Stimulated activated CD4-positive, alpha-beta T cell treated with anti-CD3 and anti-CD28 coated beads, Interleukin-1b, Interleukin-23, amount 100 ng/mL, for 48 hours (primary cell): ENCODE data around the gene MMP23B.
"Not testable (repeated sequence)": the region's sequence is repeated elsewhere in the genome, so short reads cannot be mapped to it uniquely, and the experiment has no call there.

Experiments
- DNase-seq: peaks from one replicate; pipeline ENCODE4 v3.0.0-alpha.2; 2020

Gene MMP23B

DNA sequence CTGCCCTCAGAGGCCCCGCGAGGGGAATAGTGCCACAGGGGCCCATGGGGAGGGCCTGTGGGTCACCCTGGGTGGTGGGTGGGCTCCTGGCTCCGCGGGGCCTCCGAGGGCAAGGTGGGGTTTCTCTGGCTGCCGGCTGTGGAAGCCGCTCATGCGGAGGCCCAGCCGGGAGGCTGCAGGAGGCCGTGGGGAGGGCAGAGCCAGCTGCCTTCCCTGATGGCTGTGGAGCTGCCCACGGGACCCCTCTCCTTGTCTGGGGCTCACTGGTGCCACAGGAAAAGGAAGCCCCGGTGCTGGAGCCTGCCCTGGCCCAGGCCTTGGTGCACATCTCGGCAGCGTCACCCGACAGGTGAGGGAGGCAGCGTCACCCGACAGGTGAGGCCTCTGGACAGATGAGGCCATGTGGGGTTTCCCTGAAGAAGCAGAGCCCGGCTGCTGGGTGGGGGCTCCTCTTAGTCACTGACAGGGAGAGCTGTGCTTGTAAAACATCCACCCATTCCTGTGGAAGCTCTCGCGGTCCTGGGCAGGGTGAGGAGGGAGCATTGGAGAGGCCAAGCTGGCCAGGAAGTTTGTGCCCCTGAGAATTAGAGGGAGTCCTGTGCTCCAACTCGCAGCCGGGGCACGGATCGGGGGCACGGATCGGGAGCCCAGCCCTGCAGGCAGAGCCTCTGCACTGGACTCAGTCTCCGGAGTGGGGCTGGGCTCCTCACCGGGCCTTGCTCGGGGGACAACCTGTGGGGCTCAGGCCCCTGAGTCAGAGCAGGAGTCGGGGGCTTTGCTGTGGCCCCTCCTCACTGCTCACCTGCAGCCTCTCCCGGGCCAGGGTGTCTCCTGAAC lies 10.6 kb upstream of the MMP23B start:
- no peak for DNase-seq

DNA sequence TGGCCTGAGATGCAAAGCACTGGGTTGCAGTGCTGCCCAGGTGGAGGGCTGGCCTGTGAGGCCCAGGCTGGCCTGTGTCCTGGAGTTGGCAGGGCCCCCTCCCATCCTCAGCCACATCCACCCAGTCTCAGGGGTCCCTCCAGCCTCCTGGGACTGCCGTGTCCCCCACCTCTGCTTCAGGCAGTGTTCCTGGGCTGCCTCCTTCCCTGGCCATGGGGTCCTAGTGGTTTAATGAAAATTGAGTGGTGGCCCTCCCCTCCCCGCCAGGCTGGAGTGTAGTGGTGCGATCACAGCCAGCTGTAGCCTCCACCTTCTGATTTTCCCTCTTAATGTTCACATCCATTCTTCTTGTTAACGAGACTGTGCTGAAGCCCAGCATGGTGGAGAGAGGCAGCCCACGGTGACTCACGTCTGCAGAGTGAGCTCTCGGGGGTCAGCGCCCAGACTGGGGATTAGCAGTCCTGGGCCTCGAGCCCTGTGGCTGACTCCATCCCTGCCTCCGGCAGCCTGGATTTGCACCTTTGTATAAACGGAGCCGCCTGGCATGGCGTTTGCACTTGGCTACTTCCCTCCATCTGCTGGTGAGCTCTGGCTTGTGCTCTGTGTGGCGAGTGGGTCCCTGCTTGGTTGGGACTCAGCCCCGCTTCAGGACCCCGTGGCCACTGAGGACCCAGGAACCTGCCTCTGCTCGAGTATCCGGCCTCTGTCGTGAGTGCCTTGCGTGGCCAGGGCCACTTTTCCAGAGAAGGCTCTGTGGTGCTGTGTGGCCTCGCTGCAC lies 9.8 kb upstream of the MMP23B start:
- DNase-seq: no peak

DNA sequence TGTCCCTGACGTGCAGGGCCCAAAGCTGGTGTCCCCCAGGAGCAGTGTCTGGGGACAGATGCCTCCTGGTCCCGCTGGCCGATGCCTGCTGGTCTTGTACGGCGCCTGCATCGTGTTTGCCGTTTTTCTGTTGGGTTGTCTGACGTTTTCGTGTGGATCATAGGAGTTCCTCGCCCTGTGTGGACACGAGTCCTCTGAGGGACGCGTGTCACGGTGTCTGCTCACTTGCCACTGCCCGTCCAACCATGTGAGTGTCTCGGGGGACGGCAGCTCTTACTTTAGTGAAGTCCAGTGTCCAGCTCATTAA lies 9.2 kb upstream of the MMP23B start:
- no peak for DNase-seq

DNA sequence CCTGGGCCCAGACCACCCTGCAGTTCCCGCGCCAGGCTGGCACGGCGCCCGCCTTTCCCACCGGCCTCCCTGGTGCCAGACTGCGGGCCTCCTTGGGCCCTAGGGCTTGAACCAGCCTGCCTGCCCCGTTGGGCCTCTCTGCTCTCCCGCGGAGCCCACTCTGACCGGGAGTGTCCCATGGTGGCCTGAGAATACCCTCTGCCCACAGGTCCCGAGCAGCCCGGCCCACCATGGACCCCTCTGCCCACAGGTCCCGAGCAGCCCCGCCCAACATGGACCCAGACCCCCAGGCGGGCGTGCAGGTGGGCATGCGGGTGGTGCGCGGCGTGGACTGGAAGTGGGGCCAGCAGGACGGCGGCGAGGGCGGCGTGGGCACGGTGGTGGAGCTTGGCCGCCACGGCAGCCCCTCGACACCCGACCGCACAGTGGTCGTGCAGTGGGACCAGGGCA lies 8.8 kb upstream of the MMP23B start:
- no peak for DNase-seq

DNA sequence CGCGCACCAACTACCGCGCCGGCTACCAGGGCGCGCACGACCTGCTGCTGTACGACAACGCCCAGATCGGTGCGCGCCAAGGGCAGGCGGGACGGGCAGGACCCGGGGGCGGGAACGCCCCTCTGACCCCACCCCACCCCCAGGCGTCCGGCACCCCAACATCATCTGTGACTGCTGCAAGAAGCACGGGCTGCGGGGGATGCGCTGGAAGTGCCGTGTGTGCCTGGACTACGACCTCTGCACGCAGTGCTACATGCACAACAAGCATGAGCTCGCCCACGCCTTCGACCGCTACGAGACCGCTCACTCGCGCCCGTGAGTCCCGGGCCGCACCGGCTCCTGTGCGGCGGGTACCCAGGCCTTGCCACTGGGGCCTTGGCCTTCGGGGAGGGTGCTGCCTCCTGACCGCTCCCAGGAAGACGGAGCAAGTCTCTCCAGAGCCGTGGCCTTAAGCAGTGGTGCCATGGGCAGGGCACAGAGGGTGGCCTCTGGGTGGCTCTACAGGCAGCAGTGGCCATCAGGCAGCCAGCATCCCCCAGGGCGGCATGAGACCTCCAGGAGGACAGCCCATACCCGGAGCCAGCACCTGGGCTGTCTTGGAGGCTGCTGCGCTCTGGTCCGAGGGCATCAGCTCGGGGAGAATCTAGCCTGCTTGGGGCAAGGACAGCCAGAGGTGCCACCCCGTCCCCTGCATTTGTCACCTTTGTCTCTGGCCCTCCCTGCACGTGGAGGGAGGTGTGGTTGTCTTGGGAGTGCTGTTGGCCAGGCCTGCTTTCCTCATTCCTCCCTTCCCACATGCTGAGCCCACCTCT lies 8.1 kb upstream of the MMP23B start:
- no peak for DNase-seq

DNA sequence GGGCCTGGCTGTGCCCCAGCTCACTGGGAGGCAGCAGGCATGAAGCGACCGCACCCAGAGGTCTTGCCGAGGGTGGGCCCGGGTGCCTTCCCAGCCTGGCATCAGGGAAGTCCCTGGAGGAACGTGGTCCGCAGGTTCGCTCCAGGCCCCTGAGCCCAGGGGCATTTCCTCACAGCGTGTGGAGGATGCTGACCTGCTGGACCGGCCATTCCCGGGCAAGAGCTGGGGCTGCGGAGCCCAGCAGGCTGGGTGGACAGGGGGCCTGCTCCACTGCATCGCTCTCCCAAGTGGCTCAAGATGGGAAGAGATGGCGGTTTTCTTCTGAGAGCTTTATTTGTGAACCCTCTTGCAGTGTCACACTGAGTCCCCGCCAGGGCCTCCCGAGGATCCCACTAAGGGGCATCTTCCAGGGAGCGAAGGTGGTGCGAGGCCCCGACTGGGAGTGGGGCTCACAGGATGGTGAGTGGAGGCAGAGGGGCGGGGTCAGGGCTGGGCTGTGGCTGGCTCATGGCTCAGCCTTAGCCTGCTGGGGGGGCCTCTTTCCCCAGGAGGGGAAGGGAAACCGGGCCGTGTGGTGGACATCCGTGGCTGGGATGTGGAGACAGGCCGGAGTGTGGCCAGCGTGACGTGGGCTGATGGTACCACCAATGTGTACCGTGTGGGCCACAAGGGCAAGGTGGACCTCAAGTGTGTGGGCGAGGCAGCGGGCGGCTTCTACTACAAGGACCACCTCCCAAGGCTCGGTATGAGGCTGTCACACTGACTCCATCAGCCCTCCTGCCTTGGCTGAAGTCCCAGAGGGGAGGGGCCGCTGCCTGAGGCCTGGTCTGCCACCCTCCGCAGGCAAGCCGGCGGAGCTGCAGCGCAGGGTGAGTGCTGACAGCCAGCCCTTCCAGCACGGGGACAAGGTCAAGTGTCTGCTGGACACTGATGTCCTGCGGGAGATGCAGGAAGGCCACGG lies 7.2 kb upstream of the MMP23B start:
- DNase-seq: no peak

DNA sequence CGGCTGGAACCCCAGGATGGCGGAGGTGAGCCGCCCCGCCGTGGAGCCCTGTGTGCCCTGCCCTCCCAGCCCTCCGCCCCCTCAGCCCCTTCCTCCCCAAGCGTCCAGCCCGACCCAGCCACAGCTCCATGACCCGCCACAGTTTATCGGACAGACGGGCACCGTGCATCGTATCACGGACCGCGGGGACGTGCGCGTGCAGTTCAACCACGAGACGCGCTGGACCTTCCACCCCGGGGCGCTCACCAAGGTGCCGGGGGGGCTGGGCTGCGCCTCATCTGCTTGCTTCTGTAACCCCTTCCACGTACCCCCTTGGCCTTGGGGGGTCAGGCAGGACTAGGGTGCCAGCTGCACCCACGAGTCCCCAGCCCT lies 6.6 kb upstream of the MMP23B start:
- DNase-seq: no peak

DNA sequence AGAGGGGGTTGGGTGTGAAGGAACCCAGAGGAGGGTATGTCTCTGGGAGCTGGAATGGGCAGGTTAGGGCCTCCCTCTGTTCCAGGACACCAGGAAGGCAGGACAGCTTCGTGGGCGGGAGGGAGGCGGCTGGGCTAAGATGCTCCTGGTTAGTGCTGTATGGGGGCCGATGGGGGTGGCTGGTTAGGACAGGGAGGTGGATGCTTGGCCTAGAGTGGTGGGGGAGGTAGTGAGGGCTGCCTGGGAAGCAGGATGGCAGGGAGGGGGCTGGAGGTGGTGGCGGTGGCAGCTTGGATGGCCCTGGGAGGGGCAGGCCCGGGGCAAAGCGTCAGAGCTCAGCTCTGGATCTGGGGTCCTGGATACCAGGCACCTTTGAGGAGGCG lies 6.2 kb upstream of the MMP23B start:
- DNase-seq: no peak

DNA sequence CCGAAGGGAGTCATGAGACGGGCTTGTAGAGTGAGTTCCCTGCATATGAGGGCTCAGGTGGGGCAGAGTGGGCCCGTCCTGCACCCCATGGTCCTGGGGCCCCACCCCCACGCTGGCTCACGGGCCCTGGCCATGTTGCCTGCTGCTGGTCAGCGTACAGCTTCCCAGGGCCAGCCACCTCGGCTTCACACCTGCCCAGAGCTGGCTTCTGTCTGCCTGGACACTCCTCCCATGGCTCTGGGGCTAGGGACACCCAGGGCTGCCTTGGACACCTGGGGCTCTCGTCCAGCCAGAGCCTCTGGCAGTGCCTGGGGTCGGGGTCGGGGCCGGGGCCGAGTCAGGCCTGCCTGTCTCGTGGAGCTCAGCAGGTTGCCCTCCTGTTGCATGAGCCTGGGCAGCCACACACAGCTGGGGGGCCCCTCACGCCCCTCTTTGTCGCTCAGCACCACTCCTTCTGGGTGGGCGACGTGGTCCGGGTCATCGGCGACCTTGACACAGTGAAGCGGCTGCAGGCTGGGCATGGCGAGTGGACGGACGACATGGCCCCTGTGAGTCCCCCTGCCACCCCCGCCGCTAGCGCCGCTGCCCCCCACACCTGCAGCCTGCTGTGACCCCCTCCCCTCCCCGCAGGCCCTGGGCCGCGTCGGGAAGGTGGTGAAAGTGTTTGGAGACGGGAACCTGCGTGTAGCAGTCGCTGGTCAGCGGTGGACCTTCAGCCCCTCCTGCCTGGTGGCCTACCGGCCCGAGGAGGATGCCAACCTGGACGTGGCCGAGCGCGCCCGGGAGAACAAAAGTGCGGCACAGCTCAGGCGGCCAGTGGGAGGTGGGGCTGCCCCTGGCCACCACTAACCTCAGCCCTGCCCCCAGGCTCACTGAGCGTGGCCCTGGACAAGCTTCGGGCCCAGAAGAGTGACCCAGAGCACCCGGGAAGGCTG lies 5.5 kb upstream of the MMP23B start:
- no peak for DNase-seq

DNA sequence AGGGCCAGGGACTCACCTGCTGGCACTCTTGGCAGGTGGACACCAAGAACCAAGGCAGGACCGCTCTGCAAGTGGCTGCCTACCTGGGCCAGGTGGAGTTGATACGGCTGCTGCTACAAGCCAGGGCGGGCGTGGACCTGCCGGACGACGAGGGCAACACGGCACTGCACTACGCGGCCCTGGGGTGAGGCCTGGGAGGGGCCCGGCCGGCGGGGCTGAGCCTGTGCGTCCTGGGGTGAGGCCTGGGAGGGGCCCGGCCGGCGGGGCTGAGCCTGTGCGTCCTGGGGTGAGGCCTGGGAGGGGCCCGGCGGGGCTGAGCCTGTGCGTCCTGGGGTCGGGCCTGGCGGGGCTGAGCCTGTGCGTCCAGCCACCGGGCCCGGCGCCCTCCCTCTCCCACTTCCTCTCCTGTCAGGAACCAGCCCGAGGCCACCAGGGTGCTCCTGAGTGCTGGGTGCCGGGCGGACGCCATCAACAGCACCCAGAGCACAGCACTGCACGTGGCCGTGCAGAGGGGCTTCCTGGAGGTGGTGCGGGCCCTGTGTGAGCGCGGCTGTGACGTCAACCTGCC lies 4.6 kb upstream of the MMP23B start:
- DNase-seq: no peak

DNA sequence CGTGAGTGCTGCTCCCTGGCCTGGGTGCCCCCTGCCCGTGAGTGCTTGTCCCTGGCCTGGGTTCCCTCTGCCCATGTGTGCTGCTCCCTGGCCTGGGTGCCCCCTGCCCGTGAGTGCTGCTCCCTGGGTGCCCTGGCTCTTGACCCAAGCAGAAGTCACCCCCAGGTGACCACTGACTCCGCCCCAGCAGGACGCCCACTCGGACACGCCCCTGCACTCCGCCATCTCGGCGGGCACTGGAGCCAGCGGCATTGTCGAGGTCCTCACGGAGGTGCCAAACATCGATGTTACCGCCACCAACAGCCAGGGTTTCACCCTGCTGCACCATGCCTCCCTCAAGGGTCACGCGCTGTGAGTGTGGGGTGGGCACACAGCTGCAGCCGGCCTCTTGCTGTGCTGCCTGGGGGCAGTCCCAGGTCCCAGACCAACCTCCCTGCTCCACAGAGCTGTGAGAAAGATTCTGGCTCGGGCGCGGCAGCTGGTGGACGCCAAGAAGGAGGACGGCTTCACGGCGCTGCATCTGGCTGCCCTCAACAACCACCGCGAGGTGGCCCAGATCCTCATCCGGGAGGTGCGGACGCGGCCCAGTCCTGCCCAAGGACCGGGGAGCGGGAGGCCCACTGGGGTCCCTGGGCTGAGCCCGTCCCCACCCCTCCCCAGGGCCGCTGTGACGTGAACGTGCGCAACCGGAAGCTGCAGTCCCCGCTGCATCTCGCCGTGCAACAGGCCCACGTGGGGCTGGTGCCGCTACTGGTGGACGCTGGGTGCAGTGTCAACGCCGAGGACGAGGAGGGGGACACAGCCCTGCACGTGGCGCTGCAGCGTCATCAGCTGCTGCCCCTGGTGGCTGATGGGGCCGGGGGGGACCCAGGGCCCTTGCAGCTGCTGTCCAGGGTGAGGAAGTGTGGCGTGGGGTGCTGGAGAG lies 3.9 kb upstream of the MMP23B start:
- no peak for DNase-seq

DNA sequence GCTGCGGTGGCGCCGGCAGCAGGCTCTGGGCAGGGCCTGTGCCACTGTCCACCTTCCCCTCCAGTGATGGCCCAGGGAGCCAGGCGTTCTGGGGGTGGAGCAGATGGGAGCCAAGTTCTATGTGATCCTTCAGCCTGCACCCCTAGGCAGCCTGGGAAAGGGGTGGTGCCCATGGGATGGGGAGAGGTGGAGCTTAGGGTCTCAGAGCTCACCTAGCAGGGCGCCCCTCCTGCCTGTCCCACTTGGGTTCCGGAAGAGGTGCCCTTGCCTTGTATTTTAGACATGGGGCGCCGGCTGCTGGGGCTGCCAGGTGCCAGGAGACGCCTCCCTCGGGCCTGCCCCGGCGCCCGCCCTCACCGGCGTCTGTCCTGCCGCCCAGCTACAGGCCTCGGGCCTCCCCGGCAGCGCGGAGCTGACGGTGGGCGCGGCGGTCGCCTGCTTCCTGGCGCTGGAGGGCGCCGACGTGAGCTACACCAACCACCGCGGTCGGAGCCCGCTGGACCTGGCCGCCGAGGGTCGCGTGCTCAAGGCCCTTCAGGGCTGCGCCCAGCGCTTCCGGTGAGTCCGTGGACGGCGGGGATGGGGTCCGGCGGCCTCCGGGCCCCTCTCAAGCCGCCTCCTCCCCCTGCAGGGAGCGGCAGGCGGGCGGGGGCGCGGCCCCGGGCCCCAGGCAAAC lies 3.1 kb upstream of the MMP23B start:
- DNase-seq: peak; percentile 62

DNA sequence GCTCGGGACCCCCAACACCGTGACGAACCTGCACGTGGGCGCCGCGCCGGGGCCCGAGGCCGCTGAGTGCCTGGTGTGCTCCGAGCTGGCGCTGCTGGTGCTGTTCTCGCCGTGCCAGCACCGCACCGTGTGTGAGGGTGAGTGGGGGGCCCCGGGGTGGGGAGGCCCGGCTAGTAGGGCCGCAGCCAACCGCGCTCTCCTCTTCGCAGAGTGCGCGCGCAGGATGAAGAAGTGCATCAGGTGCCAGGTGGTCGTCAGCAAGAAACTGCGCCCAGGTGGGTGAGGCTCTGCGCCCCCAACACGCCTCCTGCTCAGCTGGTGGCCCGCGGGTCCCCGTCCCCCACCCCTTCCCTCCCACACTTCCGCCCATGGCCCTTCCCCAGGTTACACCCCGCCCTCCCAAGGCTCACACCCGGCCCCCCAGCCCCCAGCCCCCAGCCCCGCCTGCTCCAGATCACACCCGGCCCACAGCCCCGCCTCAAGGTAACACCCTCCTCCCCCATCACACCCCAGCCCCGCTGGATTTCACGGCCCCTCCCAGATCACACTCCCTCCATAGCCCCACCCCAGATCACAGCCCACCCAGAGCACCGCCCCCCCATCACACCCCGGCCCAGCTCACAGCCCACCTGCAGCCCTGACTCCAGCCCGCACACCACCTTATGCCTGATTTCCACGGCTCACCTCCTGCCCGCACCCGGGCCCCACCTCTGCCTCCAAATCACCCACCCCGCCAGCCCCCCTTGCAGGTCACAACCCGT lies 2.4 kb upstream of the MMP23B start:
- peak; percentile 64 for DNase-seq

DNA sequence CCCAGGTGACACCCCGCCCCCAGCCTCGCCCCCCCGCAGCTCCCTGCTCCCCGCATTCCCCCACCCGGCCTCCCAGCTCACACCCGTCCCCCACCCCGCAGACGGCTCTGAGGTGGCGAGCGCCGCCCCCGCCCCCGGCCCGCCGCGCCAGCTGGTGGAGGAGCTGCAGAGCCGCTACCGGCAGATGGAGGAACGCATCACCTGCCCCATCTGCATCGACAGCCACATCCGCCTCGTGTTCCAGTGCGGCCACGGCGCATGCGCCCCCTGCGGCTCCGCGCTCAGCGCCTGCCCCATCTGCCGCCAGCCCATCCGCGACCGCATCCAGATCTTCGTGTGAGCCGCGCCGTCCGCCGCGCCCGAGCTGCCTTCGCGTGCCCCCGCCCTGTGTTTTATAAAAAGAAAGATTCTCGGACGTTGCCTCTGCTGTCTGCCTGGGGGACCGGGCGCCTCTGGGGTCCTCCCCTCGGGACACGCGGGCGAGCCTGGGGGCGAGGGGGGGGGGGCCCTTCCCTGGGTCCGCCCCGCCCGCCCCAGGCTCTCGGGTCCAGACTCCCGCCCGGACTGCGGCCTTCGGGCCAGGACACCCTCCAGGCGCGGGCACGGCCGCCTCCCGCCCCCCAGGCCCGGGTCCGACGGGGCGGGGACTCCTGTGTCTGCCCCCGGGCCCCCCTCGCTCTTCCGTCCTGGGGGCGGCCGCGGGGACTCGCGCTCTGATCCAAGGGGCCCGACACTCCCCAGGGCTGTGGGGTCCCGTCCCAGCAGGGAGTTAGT lies 1.6 kb upstream of the MMP23B start:
- DNase-seq: peak; percentile 94

DNA sequence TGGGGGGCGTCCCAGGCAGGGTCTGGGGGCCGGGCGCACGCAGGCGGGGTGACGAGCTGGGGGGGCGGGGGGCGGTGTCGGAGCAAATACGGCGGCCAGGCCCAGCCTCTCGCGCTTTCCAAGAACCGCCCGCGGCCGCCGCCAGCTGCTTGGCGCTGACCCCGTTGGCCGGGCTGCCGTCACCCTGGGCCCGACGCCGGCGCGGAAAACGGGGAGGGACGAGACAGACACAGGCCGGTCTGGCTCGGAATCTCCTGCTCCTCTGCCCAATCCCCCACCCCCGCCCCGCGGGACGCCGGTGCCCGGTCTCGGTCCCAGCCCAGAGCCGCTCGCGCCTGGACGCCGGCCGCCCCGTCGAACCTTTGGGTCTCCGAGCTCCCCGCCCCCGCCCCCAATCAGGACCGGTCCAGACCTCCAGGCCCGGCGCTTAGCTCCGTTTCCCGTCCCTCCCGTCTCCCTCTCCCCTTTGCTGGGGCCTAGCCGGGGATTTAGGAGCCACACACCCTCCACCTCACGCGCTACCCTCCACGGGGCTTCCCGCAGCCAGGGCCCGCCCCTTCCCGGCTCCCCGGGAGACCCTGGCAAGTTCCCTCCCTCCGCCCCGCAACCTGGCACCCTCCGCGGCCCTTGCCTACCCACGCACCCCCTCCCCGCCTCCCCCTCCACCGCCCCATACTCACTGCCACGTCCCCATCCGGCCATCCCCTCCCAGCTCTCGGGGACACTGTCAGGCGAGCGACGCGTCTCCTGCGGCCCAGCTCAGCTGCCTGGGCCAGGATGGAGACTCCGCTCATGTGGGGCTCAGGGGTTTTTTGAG lies 800 bp upstream of the MMP23B start:
- DNase-seq: no peak

DNA sequence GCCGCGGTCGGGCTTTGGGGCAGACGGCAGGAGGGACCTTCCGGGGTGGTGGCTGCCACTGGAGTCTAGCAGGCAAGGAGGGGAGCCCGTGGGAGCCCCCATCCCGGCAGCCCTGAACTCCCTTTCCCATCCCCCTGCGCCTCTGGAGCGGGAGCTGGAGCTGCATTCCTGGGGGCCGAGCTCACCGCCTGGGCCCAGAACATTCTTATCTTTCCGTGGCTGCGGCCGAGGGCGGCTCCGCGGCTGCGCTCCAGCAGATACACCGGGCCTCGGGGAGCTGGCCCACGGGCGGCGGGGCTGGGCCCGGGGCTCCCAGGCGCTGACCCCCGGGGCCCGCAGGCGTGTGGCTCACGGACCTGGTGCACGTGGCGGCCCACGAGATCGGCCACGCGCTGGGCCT lies 1.4 kb downstream of the MMP23B start:
- not testable (repeated sequence) for DNase-seq

DNA sequence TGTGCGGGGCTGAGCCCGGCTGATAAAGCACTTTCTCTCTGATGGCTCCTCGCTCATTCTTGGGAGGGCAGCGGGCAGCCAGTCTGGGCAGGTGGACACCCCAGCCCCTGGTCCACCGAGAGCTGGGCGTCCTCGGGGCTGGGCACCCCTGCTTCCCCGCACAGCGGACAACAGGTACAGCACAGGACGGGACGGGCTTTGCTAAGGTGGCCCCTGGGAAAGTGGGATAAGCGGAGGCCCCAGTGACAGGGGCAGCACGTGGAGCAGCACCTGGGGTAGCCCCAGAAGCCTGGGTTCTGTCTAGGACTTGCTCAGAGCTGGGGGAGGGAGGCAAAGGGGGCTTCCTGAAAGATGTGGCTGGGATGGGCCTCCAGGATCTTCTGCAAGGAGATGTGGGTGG lies 2.6 kb downstream of the MMP23B start:
- not testable (repeated sequence) for DNase-seq
